Tongue (tissue), 2 donors: ENCODE measurements around the gene C19orf25. TPM values are rescaled to one million over a fixed set of nuclear protein-coding genes. Genes with fewer than 3 reads are reported as not detected.

Source experiments
- DNase-seq: peaks from one replicate; pipeline ENCODE4 v3.0.0-alpha.2; 2015
- total RNA-seq: library from RNA; depleted of rRNA; stranded (reverse); fragments of >200 nt; gene quantifications from one replicate; pipeline ENCODE4 v1.2.3, GENCODE V29; 2014

C19orf25 gene
- total RNA-seq, 1 donor from 2014 or later, result 14.6 TPM

DNA sequence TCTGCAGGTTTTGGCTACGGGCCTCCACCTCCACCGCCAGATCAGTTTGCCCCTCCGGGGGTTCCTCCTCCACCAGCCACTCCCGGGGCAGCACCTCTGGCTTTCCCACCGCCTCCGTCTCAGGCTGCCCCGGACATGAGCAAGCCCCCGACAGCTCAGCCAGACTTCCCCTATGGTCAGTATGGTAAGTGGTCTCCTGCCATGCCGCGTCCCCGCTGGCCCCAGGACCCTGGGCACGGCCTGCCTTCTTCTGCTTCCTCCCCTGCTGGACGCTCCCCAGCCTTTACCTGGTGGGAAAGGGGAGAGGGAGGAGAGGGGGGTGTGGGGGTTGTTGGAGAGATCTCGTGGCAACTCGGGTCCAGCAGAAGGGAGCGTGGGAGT lies 46.5 kb downstream of the C19orf25 start:
- DNase-seq, result no peak

DNA sequence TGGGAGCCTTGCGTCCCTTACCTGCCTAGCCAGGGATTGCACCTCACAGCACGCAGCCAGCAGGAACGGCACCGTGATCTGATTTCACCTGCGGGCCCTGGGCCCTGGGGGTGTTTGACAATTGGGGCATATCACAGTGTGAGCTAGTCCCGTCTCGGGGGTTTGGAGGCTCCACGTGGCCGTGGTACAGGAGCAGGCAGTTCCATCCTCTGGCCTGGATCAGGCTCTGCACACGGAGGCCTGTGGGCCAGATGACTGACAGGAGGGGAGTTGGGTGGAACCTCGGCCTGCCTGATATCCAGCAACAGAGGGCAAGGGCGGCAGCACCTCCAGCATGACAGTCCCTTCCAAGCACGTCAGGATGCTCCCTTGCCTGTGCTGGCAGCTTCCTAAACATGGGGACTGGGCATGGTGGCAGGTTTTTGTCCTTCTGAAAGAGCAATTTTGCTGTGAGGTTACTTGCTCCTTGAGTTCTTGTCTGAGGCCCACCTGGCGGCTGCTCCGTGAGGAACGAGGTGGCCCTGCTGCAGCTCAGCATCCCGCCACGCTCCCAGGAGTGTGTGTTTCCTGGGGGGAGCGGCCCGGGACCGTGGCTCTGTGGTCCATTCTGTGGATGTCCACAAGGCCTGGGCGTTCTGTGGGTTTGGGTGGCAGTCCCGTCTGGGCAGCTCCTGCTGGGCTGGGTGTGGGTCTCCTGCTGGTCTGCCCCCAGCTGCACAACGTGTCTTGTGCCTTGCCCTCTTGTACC lies 47.1 kb downstream of the C19orf25 start:
- DNase-seq, result no peak

DNA sequence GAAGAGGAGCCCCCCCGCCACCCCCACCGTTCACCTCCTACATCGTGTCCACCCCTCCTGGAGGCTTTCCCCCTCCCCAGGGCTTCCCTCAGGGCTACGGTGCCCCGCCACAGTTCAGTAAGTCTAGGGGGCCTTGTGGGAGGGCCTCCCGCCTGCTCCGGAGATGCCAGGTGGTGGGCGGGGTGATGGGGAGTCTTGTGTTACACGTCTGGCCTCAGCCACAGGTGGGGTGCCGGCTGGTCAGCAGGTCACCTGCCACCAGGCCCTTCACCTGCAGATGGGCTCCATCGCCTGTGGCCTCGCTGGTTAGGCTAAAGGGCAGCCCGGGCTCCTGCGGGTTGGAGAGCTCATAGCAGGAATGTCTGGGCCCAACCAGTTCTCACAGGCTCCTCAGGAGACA lies 48.8 kb downstream of the C19orf25 start:
- no peak for DNase-seq

DNA sequence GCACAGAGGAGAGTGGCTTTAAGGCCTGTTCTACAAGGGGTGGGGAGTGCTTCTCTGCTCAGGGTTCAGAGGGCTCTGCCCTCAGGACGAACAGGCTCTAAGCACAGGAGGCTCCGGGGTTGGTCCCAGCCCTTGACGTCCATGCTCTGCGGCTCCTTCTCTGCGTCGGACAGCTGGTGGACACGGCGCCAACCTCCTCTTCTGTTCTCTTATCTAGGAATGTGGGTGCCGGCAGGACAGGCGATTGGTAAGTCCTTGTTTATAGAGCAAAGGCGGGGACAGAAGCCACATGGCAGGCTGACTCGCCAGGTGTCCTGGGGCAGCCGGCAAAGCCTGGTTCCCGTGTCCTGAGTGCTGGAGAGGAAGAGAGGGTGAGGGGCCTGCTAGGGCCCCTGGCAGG lies 49.3 kb downstream of the C19orf25 start:
- no peak for DNase-seq

DNA sequence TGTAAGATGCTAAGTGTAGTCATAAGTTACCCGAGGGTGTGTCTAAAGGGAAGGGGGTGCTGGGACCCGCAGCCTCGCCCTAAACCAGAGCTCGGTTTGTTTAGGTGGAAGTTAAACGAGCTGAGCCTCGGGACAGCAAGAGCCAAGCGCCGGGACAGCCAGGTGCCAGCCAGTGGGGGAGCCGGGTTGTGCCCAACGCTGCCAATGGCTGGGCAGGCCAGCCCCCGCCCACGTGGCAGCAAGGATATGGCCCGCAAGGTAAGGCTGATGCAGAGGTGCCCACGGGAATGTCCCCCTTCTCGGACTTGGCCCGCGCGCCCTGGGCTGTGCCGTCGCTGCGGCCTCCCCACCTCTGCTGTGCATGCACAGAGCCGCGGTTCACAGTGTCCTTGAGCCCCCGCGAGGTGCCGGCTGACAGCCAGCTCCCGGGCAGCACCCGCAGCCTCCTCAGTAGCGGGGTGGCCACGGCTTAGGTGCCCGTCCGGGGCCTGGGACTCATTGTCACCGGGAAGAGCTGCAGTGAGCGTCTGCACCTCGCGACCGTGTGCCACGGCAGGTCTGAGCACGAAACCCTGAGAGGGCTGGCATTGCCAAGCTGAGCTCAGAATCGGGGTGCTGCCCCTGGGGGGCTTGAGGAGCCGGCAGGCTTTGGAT lies 50.1 kb downstream of the C19orf25 start:
- no peak for DNase-seq

DNA sequence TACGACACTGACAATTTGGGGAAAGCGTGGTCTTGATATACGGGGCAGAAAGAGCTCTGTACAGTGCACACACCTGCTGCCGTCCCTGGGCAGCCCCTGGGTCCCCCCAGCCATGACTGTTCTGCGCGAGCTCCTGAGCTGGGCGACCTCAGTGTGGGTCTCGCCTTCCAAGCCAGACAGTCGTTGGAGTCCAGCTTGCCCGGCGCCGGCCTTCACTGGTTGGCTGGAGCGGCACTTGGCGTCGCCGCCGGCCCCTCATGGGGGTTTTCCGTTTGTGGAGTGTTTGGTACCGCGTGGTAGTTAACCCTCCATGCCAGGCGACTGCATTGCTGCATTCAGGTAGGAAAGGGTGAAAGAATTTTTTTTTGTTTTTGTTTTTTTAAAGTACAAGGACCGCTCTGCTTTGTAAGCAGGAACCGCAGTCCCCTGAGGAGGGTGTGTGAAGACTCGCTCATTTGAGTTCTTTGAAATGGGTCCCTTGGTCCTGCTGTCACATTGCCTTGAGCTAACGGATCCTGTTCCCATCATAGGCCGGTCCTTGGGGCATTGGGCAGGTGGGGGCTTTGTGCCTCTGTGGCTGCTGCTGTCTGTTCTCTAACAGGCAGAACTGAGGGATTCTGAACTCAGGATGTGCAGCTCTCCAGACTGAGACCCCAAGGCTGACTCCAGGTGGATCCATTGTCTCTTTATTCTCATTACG lies 51.6 kb downstream of the C19orf25 start:
- DNase-seq, result no peak

DNA sequence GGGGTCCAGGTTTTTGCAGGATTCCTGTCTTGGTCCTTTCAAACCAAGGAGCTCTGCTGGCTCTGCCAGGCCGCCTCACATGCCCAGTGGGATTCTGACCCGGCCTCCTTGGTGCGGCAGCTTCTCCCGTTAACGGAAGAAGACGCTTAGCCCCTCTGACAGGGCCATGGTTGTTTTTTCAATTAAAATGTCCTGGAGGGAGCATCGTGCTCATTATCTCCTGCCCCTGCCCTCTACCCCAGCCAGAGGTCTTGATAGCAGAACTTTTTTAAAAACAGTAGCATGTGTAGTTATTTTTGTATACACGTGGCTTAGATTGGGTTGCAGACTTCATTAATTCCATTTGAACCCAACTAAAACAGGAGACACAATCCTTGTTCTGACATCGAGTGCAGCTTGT lies 52.3 kb downstream of the C19orf25 start:
- DNase-seq, result no peak

DNA sequence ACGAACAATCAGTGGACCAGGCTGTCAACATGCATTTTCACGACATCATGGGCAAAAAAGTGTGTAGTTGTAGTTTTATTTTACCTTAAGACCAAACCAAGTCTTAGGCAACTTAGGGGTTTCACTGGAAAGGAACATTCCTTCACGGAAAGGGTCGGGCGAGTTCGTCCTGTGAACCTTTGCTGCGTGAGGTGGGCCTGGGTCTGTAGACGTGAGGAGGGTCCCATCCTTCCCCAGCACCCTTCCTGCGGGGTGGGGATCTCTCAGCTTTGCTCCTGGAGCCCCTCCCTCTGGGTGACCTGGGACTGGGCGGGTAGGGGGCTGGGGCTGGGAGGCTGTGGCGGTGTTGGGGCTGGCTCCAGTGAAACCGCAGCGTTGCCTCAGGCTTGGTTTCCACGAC lies 53.1 kb downstream of the C19orf25 start:
- no peak for DNase-seq

DNA sequence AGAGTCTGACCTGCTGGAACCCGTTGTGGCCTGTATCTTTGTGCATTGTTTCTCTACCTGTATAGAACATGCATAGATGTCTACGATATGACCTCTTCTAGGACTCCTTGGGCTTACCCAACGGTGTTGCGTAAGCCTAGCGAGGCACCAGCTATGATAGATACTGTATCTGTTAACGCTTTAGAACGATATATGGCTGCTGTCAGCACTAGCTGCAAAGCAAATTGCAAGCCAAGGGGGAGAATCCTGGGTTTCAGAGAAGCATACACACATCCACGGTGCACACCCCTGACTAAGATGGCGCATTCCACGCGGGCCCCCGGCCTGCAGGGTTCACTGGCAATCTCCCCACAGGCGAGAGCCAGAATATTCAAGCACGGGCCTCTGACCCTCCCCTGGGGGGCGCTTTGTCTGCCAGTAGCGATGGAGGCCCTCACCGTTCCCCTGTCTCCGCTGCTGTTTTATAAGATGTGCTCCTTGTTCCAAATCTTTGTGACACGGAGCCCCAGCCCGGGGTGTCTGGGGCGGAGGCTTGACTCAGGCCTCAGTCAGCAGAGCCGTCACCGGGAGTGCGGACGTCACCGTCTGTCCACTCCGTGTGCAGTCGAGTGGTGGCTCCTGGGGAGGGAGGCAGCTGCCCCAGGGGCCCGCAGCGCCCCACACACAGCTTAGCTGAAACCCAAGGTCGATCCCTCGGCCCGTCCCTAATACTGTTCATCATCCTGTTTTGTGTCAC lies 53.7 kb downstream of the C19orf25 start:
- peak; percentile 38 for DNase-seq

DNA sequence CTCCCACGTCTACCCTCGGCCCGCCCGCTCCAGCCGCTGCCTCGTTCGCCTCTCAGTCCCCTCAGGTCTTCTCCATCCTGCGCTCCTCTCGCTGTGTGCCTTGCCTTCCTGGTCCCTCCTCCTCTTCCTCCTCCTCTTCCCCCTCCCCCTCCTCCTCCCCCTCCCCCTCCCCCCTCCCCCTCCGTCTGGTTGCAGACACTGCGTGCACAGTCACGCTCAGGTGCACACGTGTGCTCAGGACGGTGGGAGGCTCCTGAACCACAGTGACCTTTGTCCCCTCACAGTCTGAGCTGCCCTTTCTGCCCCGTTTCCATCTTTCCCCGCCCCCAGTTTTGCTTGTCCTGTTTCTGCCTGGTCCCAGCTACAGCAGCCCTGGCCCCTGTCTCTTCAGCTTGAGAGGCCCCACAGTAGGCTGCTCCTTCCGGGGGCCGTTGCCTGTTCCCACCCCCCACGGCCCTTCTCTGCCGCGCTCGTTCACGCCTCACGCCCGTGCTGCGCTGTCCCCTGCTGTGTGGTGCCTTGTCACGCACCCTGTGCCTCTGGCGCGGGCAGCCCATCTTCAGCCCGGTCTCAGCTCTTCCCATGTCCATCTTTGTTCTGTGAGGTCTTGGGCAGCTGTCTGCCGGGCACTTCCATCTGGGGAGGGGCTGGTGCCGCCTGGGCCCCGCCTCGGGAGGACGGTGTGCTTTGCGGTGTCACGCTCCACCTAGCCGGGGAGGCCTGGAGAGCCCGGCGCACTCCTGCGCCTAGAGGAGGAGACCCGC lies 54.6 kb downstream of the C19orf25 start:
- no peak for DNase-seq

DNA sequence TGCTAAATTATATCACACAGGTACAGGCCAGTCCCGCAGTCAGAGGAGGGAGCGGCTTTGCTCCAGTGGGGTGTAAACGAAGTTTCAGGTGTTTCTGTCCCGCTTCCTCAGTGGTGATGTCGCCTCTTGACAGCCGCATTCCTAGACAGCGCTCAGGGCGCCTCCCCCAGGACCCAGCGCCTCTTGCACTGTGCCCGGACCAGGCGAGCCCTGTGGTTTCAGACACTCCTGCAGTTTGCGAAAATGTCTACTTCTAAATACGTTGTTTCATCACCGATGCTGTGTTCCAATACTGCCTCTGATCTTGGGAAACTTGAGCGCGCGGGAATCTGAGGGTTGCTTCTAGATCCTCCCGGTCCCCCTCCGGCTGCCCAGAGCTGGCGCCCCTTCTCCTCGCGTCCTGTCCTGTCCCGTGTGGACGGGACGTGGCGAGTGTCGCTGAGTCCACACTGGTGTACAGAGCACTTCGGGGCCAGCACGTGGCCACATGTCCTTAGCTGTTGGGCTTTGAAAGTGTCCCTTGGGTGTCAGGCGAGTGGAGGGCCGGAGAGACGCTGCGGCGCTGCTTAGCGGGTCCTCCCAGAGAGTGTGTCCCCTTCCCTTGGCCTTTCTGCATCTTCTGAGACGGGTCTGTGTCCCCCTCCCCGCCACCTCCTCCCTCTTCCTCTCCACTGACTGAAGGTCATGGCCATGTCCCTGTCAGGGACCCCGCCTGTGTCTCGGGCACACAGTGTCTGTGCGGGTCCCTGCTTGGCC lies 55.4 kb downstream of the C19orf25 start:
- no peak for DNase-seq

Other genes with a start within 250 kb of the C19orf25 start
- 1.1 TPM for gene CBARP, start 241.2 kb downstream of the C19orf25 start, total RNA-seq
- 67.2 TPM for gene ATP5F1D, start 237.5 kb downstream of the C19orf25 start, total RNA-seq
- gene MIDN, start 230.6 kb downstream of the C19orf25 start, total RNA-seq, result 26.7 TPM
- 434 TPM for gene CIRBP, start 209.9 kb downstream of the C19orf25 start, total RNA-seq
- gene FAM174C, start 203.7 kb downstream of the C19orf25 start, total RNA-seq, result 3.9 TPM
- not detected for gene EFNA2, start 193.3 kb downstream of the C19orf25 start, total RNA-seq
- 90.7 TPM for gene NDUFS7, start 95.3 kb downstream of the C19orf25 start, total RNA-seq
- 102 TPM for gene GAMT, start 77.7 kb downstream of the C19orf25 start, total RNA-seq
- gene DAZAP1, start 71.6 kb downstream of the C19orf25 start, total RNA-seq, result 55.9 TPM
- 585 TPM for gene RPS15, start 40.8 kb downstream of the C19orf25 start, total RNA-seq
- 1.5 TPM for gene APC2, start 29.1 kb downstream of the C19orf25 start, total RNA-seq
- gene PCSK4, start 11.1 kb upstream of the C19orf25 start, total RNA-seq, result 1.0 TPM
- gene REEP6, start 12.0 kb upstream of the C19orf25 start, total RNA-seq, result 4.2 TPM
- gene ADAMTSL5, start 33.8 kb upstream of the C19orf25 start, total RNA-seq, result 9.0 TPM
- gene PLK5, start 44.9 kb upstream of the C19orf25 start, total RNA-seq, result 0.51 TPM
- gene MEX3D, start 89.1 kb upstream of the C19orf25 start, total RNA-seq, result 27.3 TPM
- 88.9 TPM for gene MBD3, start 113.7 kb upstream of the C19orf25 start, total RNA-seq
- gene UQCR11, start 126.2 kb upstream of the C19orf25 start, total RNA-seq, result 49.0 TPM
- gene TCF3, start 173.4 kb upstream of the C19orf25 start, total RNA-seq, result 85.2 TPM